ENCODE results near the gene SMG7. TPM values are rescaled to one million over a fixed set of nuclear protein-coding genes. Genes with fewer than 3 reads are reported as not detected.

Gene SMG7
- total RNA-seq, 4 donors from 2014 or later, result 37.8 to 82.1 (median 58.9) TPM

- TF ChIP-seq CTCF (IDR thresholded peaks at IDR 0.05) (no peak), POLR2A (IDR thresholded peaks at IDR 0.05) (no peak)
- Histone ChIP-seq H3K27me3 (no peaks in the 10 kb centered on the region), H3K4me3 (replicated peaks in 1 of 3) (no peak overlapping the region), H3K4me1 (peaks cover 0 to 3% of the 10 kb centered on the region in 2 donors), H3K27ac (no peak overlapping the region), H3K36me3 (no peaks in the 10 kb centered on the region), H3K9me3 (no peaks in the 10 kb centered on the region)
- intact Hi-C loops (cut with DNase I), result no loop called here
- 89 to 90% methylated on average over 1 of the region's 1 CpG for WGBS, 2 donors
- DNase-seq, result no peak
Measured at GRCh38 chr1:183456826-183457225, 15.5 kb upstream of the SMG7 start.

- TF ChIP-seq CTCF (IDR thresholded peaks at IDR 0.05), result no peak
- no peak for TF ChIP-seq POLR2A (IDR thresholded peaks at IDR 0.05)
- Histone ChIP-seq H3K4me3 (replicated peaks in 1 of 3) (no peak overlapping the region), H3K4me1 (peaks cover 0 to 3% of the 10 kb centered on the region in 2 donors), H3K27ac (no peak overlapping the region), H3K36me3 (no peaks in the 10 kb centered on the region), H3K27me3 (no peaks in the 10 kb centered on the region), H3K9me3 (no peaks in the 10 kb centered on the region)
- no peak for DNase-seq
- intact Hi-C loops (cut with DNase I), result no loop called here
- WGBS, 2 donors, result 86 to 87% methylated on average over 3 of the region's 3 CpGs
Measured at GRCh38 chr1:183457449-183457848, 14.8 kb upstream of the SMG7 start.

GRCh38 chr1:183460596-183460995 is 11.7 kb upstream of the SMG7 start:
- 89 to 96% methylated on average over 2 of the region's 2 CpGs for WGBS, 2 donors
- intact Hi-C loops (cut with DNase I), result no loop called here

GRCh38 chr1:183461350-183461749 is 10.9 kb upstream of the SMG7 start:
- no peaks in the 10 kb centered on the region for H3K9me3 ChIP-seq
- 73 to 82% methylated on average over 1 of the region's 1 CpG for WGBS, 2 donors
- no peak overlapping the region for H3K27ac ChIP-seq
- H3K27me3 ChIP-seq, result no peaks in the 10 kb centered on the region
- DNase-seq, result no peak
- TF ChIP-seq POLR2A (IDR thresholded peaks at IDR 0.05) (no peak), CTCF (IDR thresholded peaks at IDR 0.05) (no peak)
- H3K36me3 ChIP-seq, result no peaks in the 10 kb centered on the region
- intact Hi-C loops (cut with DNase I), result no loop called here
- no peak overlapping the region for H3K4me3 ChIP-seq (replicated peaks in 1 of 3)
- H3K4me1 ChIP-seq, result peaks cover 0 to 3% of the 10 kb centered on the region in 2 donors

More at GRCh38 chr1:183460596-183460995, 11.7 kb upstream of the SMG7 start:
- TF ChIP-seq CTCF (IDR thresholded peaks at IDR 0.05), result no peak
- no peak overlapping the region for H3K27ac ChIP-seq
- DNase-seq, result no peak
- no peaks in the 10 kb centered on the region for H3K27me3 ChIP-seq
- no peaks in the 10 kb centered on the region for H3K36me3 ChIP-seq
- peaks cover 0 to 3% of the 10 kb centered on the region in 2 donors for H3K4me1 ChIP-seq
- H3K9me3 ChIP-seq, result no peaks in the 10 kb centered on the region
- no peak overlapping the region for H3K4me3 ChIP-seq (replicated peaks in 1 of 3)

- intact Hi-C loops (cut with DNase I), result no loop called here
Measured at GRCh38 chr1:183463566-183463965, 8.7 kb upstream of the SMG7 start.

More at GRCh38 chr1:183463566-183463965, 8.7 kb upstream of the SMG7 start:
- no peak for TF ChIP-seq POLR2A (IDR thresholded peaks at IDR 0.05)
- no peak for TF ChIP-seq CTCF (IDR thresholded peaks at IDR 0.05)
- DNase-seq, result no peak
- no peak overlapping the region for H3K4me3 ChIP-seq (replicated peaks in 1 of 3)
- no peaks in the 10 kb centered on the region for H3K9me3 ChIP-seq
- H3K27me3 ChIP-seq, result no peaks in the 10 kb centered on the region
- H3K27ac ChIP-seq, result no peak overlapping the region
- no peaks in the 10 kb centered on the region for H3K36me3 ChIP-seq
- 81 to 91% methylated on average over 2 of the region's 2 CpGs for WGBS, 2 donors
- peaks cover 0 to 3% of the 10 kb centered on the region in 2 donors for H3K4me1 ChIP-seq
